ENCODE measurements around the gene VWA5B1. TPM values are rescaled to one million over a fixed set of nuclear protein-coding genes. Genes with fewer than 3 reads are reported as not detected.

Gene VWA5B1
- total and polyA plus RNA-seq, 2 donors (not counting 3 experiments of a cell fraction or from before 2014, with no cell fraction given), result not detected

- ChIA-PET POLR2A (interaction anchor here (0.6 kb wide), 1 partner anchor 27 kb away, joined by 3 read pairs; no protein-coding TSS in a partner anchor), CTCF (no interaction called here)
- Histone ChIP-seq H3K36me3 (ENCODE audit: control insufficient read depth in 2 of 2, extremely low read depth in 1 of 2, insufficient read depth in 2 of 2, low read length in 2 of 2) (no peaks in the 10 kb centered on the region), H3K9me3 (replicated peaks; ENCODE audit: control insufficient read depth, insufficient read depth, low read length) (no peaks in the 10 kb centered on the region), H2AFZ (ENCODE audit: low read depth, low read length) (no peak overlapping the region), H3K79me2 (ENCODE audit: control insufficient read depth, insufficient read depth, low read length) (no peaks in the 10 kb centered on the region), H3K9ac (replicated peaks; ENCODE audit: extremely low read depth, insufficient read depth, low read length) (no peak overlapping the region), H3K9me1 (replicated peaks; ENCODE audit: control insufficient read depth, extremely low read depth, insufficient read depth, low read length) (no peaks in the 10 kb centered on the region), H3K4me3 (replicated peaks in 1 of 3; ENCODE audit: insufficient read depth in 1 of 3, low read depth in 1 of 3, low read length in 3 of 3) (no peak overlapping the region), H3K27me3 (ENCODE audit: control insufficient read depth in 2 of 2, insufficient read depth in 2 of 2, low read length in 2 of 2) (no peaks in the 10 kb centered on the region), H3K27ac (ENCODE audit: insufficient read depth, low read depth, low read length) (no peak overlapping the region), H3K4me2 (ENCODE audit: insufficient read depth, low read length) (no peak overlapping the region), H4K20me1 (replicated peaks; ENCODE audit: control insufficient read depth, extremely low read depth, insufficient read depth, low read length) (no peaks in the 10 kb centered on the region), H3K4me1 (ENCODE audit: control insufficient read depth, extremely low read depth, insufficient read depth, low read length) (no peaks in the 10 kb centered on the region)
- FAIRE-seq, result no peak
- intact Hi-C loops (cut with micrococcal nuclease) (no loop called here), dilution Hi-C loops (cut with MboI; ENCODE audit: extremely low pct_ligation_motif_present, low sequenced_read_pairs) (no loop called here)
- TF ChIP-seq POLR2A (IDR thresholded peaks at IDR 0.05; ENCODE audit: low read depth, low read length) (no peak), FOS (IDR thresholded peaks at IDR 0.05; ENCODE audit: borderline replicate concordance, insufficient read depth, low read length) (no peak), CTCF (IDR thresholded peaks at IDR 0.05; ENCODE audit: extremely low read depth in 1 of 2, insufficient read depth in 1 of 2, low read depth in 1 of 2, low read length in 2 of 2) (no peak), POLR2AphosphoS5 (IDR thresholded peaks at IDR 0.05; ENCODE audit: insufficient read depth, low read depth, low read length) (no peak), MAX (IDR thresholded peaks at IDR 0.05; ENCODE audit: insufficient read depth, insufficient read length) (no peak), EZH2 (IDR thresholded peaks at IDR 0.05; ENCODE audit: borderline replicate concordance, low read depth, low read length, severe bottlenecking) (no peak), MYC (IDR thresholded peaks at IDR 0.05; ENCODE audit: low read depth, low read length) (no peak), GATA2 (IDR thresholded peaks at IDR 0.05; ENCODE audit: insufficient read depth, insufficient read length, low read depth, low read length) (no peak), JUN (IDR thresholded peaks at IDR 0.05; ENCODE audit: borderline replicate concordance, insufficient read depth, insufficient read length, low read depth) (no peak)
- BruUV-seq (replicated peaks), result no TSS peak
- no peak for DNase-seq (ENCODE audit: low read depth, low spot score)
Observed at GRCh38 chr1:20347699-20348098, 57.0 kb downstream of the VWA5B1 start.
